Testis (tissue), 2 donors: ENCODE data around the gene CORO1C.

Experiments used
- POLR2A ChIP-seq: fragments of 450-650 bp; IDR thresholded peaks from one replicate; pipeline ENCODE4 v1.6.1; 2017; ENCODE audit warnings: antibody characterized with exemption, mild to moderate bottlenecking, moderate library complexity
- TF ChIP-seq, protein P1 (sequence below), 3 experiments: fragments of 450-650 bp in 2 of 3; fragments of 200-600 bp in 1 of 3; sonication (generic) in 1 of 3; IDR thresholded peaks; one replicate each; pipeline ENCODE4 v1.5.1; 2016 to 2019; ENCODE audit warnings: antibody characterized with exemption in 3 of 3, mild to moderate bottlenecking in 2 of 3, moderate library complexity in 1 of 3

DNA sequence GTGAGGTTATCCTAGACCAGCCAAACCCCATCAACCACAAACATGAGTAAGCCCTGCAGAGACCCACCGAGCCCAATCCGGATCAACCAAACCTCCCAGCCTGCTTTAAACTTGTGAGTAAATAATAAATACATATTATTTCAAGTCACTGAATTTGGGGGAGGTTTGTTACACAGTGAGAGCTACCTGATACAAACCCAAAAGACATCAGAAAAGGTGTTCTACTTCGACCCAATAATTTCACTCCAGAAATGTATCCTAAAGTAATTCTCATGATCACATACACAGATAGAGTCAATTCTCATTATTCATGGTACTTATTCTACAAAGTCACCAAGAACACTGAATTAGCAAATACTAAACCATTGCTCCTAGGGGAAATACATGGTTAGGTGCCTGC lies 16.2 kb upstream of the CORO1C start:
- TF ChIP-seq, protein P1, sequence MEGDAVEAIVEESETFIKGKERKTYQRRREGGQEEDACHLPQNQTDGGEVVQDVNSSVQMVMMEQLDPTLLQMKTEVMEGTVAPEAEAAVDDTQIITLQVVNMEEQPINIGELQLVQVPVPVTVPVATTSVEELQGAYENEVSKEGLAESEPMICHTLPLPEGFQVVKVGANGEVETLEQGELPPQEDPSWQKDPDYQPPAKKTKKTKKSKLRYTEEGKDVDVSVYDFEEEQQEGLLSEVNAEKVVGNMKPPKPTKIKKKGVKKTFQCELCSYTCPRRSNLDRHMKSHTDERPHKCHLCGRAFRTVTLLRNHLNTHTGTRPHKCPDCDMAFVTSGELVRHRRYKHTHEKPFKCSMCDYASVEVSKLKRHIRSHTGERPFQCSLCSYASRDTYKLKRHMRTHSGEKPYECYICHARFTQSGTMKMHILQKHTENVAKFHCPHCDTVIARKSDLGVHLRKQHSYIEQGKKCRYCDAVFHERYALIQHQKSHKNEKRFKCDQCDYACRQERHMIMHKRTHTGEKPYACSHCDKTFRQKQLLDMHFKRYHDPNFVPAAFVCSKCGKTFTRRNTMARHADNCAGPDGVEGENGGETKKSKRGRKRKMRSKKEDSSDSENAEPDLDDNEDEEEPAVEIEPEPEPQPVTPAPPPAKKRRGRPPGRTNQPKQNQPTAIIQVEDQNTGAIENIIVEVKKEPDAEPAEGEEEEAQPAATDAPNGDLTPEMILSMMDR (IDR thresholded peaks at IDR 0.05) = no peak
- TF ChIP-seq POLR2A = no peak
